GM18517 (cell line): ENCODE measurements around the gene LIMS3.
"Not testable (repeated sequence)": the region's sequence is repeated elsewhere in the genome, so short reads cannot be mapped to it uniquely, and the experiment has no call there.

Source experiments
- ATAC-seq: cut with Tn5 transposase; IDR thresholded peaks from one replicate; pipeline ENCODE4 v1.9.1; 2021; ENCODE audit warnings: mild to moderate bottlenecking, moderate library complexity; ENCODE audit not compliant: unreplicated experiment

The LIMS3 gene

GRCh38 chr2:109921543-109922384 is 23.3 kb downstream of the LIMS3 start:
- ATAC-seq, result not testable (repeated sequence)

- not testable (repeated sequence) for ATAC-seq
Observed at GRCh38 chr2:109924481-109924880, 26.0 kb downstream of the LIMS3 start.

- not testable (repeated sequence) for ATAC-seq
Observed at GRCh38 chr2:109927803-109928202, 29.3 kb downstream of the LIMS3 start.

GRCh38 chr2:109929222-109929621 is 30.7 kb downstream of the LIMS3 start:
- not testable (repeated sequence) for ATAC-seq

- ATAC-seq, result not testable (repeated sequence)
Observed at GRCh38 chr2:109936534-109936933, 38.0 kb downstream of the LIMS3 start.

- ATAC-seq, result not testable (repeated sequence)
Observed at GRCh38 chr2:109945362-109945761, 46.9 kb downstream of the LIMS3 start.

GRCh38 chr2:109947262-109947958 is 48.9 kb downstream of the LIMS3 start:
- not testable (repeated sequence) for ATAC-seq

- not testable (repeated sequence) for ATAC-seq
Observed at GRCh38 chr2:109947959-109948520, 49.6 kb downstream of the LIMS3 start.

GRCh38 chr2:109950146-109950843 is 51.8 kb downstream of the LIMS3 start:
- ATAC-seq, result not testable (repeated sequence)

- not testable (repeated sequence) for ATAC-seq
Observed at GRCh38 chr2:109963942-109964341, 65.5 kb downstream of the LIMS3 start.

GRCh38 chr2:109965482-109965881 is 67.0 kb downstream of the LIMS3 start:
- not testable (repeated sequence) for ATAC-seq

- ATAC-seq, result not testable (repeated sequence)
Observed at GRCh38 chr2:109966107-109966736, 67.7 kb downstream of the LIMS3 start.

GRCh38 chr2:109966858-109967257 is 68.4 kb downstream of the LIMS3 start:
- not testable (repeated sequence) for ATAC-seq

GRCh38 chr2:109969864-109970263 is 71.4 kb downstream of the LIMS3 start:
- ATAC-seq, result not testable (repeated sequence)

GRCh38 chr2:109971710-109972109 is 73.2 kb downstream of the LIMS3 start:
- not testable (repeated sequence) for ATAC-seq
